Breast epithelium (tissue), 3 donors: ENCODE results near the gene CCSER1.

Experiments
- POLR2A ChIP-seq: fragments of 450-650 bp; IDR thresholded peaks from one replicate; pipeline ENCODE4 v1.6.1; 2016; ENCODE audit warnings: antibody characterized with exemption, mild to moderate bottlenecking, moderate library complexity
- POLR2AphosphoS5 ChIP-seq, 3 donors: sonication (generic); formaldehyde crosslinking; IDR thresholded peaks; one replicate each; pipeline ENCODE4 v1.6.1; 2017; ENCODE audit warnings: antibody characterized with exemption in 3 of 3
- TF ChIP-seq, protein P1 (sequence below), 3 donors: fragments of 450-650 bp; IDR thresholded peaks; one replicate each; pipeline ENCODE4 v1.5.1; 2016 to 2017; ENCODE audit warnings: antibody characterized with exemption in 3 of 3, mild to moderate bottlenecking in 3 of 3, moderate library complexity in 3 of 3

DNA sequence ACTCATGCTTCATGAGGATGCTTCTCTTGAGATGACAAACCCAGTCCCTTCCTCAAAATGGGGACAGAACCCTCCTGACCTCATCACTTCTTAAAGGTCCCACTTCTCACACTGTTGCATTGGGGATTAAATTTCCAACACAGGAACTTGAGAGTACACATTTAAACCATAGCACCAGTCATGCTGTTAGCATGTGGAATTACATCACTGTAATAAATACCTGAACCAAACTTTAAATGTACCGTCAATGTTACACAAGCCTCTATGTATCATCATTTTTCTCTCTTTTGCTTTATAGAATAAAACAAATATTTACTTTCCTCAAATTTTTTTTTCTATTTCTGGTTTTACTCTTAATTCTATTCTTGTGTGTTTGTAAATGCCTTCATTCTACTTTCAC is 448.2 kb downstream of the CCSER1 start:
- TF ChIP-seq, protein P1, sequence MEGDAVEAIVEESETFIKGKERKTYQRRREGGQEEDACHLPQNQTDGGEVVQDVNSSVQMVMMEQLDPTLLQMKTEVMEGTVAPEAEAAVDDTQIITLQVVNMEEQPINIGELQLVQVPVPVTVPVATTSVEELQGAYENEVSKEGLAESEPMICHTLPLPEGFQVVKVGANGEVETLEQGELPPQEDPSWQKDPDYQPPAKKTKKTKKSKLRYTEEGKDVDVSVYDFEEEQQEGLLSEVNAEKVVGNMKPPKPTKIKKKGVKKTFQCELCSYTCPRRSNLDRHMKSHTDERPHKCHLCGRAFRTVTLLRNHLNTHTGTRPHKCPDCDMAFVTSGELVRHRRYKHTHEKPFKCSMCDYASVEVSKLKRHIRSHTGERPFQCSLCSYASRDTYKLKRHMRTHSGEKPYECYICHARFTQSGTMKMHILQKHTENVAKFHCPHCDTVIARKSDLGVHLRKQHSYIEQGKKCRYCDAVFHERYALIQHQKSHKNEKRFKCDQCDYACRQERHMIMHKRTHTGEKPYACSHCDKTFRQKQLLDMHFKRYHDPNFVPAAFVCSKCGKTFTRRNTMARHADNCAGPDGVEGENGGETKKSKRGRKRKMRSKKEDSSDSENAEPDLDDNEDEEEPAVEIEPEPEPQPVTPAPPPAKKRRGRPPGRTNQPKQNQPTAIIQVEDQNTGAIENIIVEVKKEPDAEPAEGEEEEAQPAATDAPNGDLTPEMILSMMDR (IDR thresholded peaks at IDR 0.05) = no peak
- TF ChIP-seq POLR2A = no peak
- no peak for TF ChIP-seq POLR2AphosphoS5 (IDR thresholded peaks at IDR 0.05)
